ENCODE data around the gene NBPF9. TPM values are rescaled to one million over a fixed set of nuclear protein-coding genes. Genes with fewer than 3 reads are reported as not detected.
A peak's percentile ranks its signal among the peaks of the same experiment; 100 is the strongest.
"Not testable (repeated sequence)": the region's sequence is repeated elsewhere in the genome, so short reads cannot be mapped to it uniquely, and the experiment has no call there.

The NBPF9 gene
- total and polyA plus RNA-seq, 2 donors (not counting 1 experiment from before 2014, with no cell fraction given): 21.0 to 36.7 TPM

DNA sequence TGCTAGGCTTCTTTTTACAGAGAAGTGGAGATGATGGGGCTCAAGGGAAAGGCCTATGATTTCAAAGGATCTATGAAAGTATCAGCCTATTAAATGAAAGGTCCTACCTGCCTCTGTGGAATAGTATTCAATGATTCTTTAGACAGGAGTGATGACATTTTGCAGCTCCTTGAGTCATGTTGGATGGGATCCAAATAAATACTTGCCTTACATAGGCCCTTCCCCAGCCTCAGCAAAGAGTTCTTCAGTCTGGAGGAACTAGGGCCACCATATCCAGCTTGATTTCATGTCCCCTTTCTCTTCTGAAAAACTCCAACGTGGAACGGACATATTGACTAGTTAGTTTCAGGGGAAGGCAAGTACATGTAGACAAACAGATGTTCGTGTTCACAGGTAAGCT lies 87.8 kb downstream of the NBPF9 start:
- H3K27me3 ChIP-seq (replicated peaks in 1 of 4; ENCODE audit: control extremely low read depth in 1 of 4, control insufficient read depth in 3 of 4, insufficient read depth in 4 of 4, low read length in 3 of 4); H3K27ac Mint-ChIP-seq; DNase-seq; H3K36me3 ChIP-seq (replicated peaks in 1 of 2; ENCODE audit: control extremely low read depth in 1 of 2, control insufficient read depth in 1 of 2, extremely low read depth in 1 of 2, insufficient read depth in 2 of 2, low read length in 1 of 2); H3K4me3 Mint-ChIP-seq; POLR2A ChIA-PET; H3K79me2 ChIP-seq (ENCODE audit: control insufficient read depth, insufficient read depth, low read length); ATAC-seq (ENCODE audit: low read depth); H3K4me3 ChIP-seq (ENCODE audit: control extremely low read depth in 1 of 5, extremely low read depth in 1 of 5, insufficient read depth in 1 of 5, low read depth in 2 of 5, low read length in 4 of 5); H4K20me1 ChIP-seq (ENCODE audit: control insufficient read depth, insufficient read depth, low read length, poor library complexity, severe bottlenecking); H3K4me1 Mint-ChIP-seq; H3K9ac ChIP-seq (ENCODE audit: low read length); H3K4me2 ChIP-seq (replicated peaks; ENCODE audit: low read depth, low read length, poor library complexity, severe bottlenecking); H3K27me3 Mint-ChIP-seq; intact Hi-C loops (cut with micrococcal nuclease); H3K4me1 ChIP-seq (ENCODE audit: control insufficient read depth in 2 of 2, insufficient read depth in 2 of 2, low read length in 2 of 2); H3K9me3 Mint-ChIP-seq (ENCODE audit: insufficient read depth); H3K9me3 ChIP-seq (ENCODE audit: control extremely low read depth in 1 of 3, control insufficient read depth in 2 of 3, insufficient read depth in 1 of 3, low read length in 2 of 3); H3K27ac ChIP-seq (ENCODE audit: low read length in 2 of 2); H2AFZ ChIP-seq (ENCODE audit: insufficient read depth, low read depth, low read length, poor library complexity, severe bottlenecking); CTCF ChIA-PET: not testable (repeated sequence)
- WGBS (ENCODE audit: insufficient coverage): no CpG with 5 or more reads among the region's 3 CpGs

- H3K4me2 ChIP-seq (replicated peaks; ENCODE audit: low read depth, low read length, poor library complexity, severe bottlenecking); H3K4me3 Mint-ChIP-seq; H3K9ac ChIP-seq (ENCODE audit: low read length); H3K9me3 ChIP-seq (ENCODE audit: control extremely low read depth in 1 of 3, control insufficient read depth in 2 of 3, insufficient read depth in 1 of 3, low read length in 2 of 3); POLR2A ChIA-PET; H3K27ac ChIP-seq (ENCODE audit: low read length in 2 of 2); H3K27me3 Mint-ChIP-seq; H3K27me3 ChIP-seq (replicated peaks in 1 of 4; ENCODE audit: control extremely low read depth in 1 of 4, control insufficient read depth in 3 of 4, insufficient read depth in 4 of 4, low read length in 3 of 4); H2AFZ ChIP-seq (ENCODE audit: insufficient read depth, low read depth, low read length, poor library complexity, severe bottlenecking); H3K36me3 ChIP-seq (replicated peaks in 1 of 2; ENCODE audit: control extremely low read depth in 1 of 2, control insufficient read depth in 1 of 2, extremely low read depth in 1 of 2, insufficient read depth in 2 of 2, low read length in 1 of 2); H3K4me1 ChIP-seq (ENCODE audit: control insufficient read depth in 2 of 2, insufficient read depth in 2 of 2, low read length in 2 of 2); intact Hi-C loops (cut with micrococcal nuclease); H3K79me2 ChIP-seq (ENCODE audit: control insufficient read depth, insufficient read depth, low read length); H3K4me1 Mint-ChIP-seq; H3K27ac Mint-ChIP-seq; H3K9me3 Mint-ChIP-seq (ENCODE audit: insufficient read depth); H4K20me1 ChIP-seq (ENCODE audit: control insufficient read depth, insufficient read depth, low read length, poor library complexity, severe bottlenecking); DNase-seq; H3K4me3 ChIP-seq (ENCODE audit: control extremely low read depth in 1 of 5, extremely low read depth in 1 of 5, insufficient read depth in 1 of 5, low read depth in 2 of 5, low read length in 4 of 5); CTCF ChIA-PET: not testable (repeated sequence)
- peak; percentile 91 for ATAC-seq (ENCODE audit: low read depth)
- no CpG with 5 or more reads among the region's 4 CpGs for WGBS (ENCODE audit: insufficient coverage)
Observed at GRCh38 chr1:149013513-149013912, 89.8 kb downstream of the NBPF9 start.

GRCh38 chr1:149012599-149012998 lies 90.8 kb downstream of the NBPF9 start:
- H3K4me2 ChIP-seq (replicated peaks; ENCODE audit: low read depth, low read length, poor library complexity, severe bottlenecking); H3K9me3 Mint-ChIP-seq (ENCODE audit: insufficient read depth); H3K4me1 ChIP-seq (ENCODE audit: control insufficient read depth in 2 of 2, insufficient read depth in 2 of 2, low read length in 2 of 2); H3K4me1 Mint-ChIP-seq; CTCF ChIA-PET; H4K20me1 ChIP-seq (ENCODE audit: control insufficient read depth, insufficient read depth, low read length, poor library complexity, severe bottlenecking); H3K79me2 ChIP-seq (ENCODE audit: control insufficient read depth, insufficient read depth, low read length); H2AFZ ChIP-seq (ENCODE audit: insufficient read depth, low read depth, low read length, poor library complexity, severe bottlenecking); H3K27me3 Mint-ChIP-seq; H3K9ac ChIP-seq (ENCODE audit: low read length); H3K36me3 ChIP-seq (replicated peaks in 1 of 2; ENCODE audit: control extremely low read depth in 1 of 2, control insufficient read depth in 1 of 2, extremely low read depth in 1 of 2, insufficient read depth in 2 of 2, low read length in 1 of 2); H3K4me3 Mint-ChIP-seq; POLR2A ChIA-PET; intact Hi-C loops (cut with micrococcal nuclease); H3K27me3 ChIP-seq (replicated peaks in 1 of 4; ENCODE audit: control extremely low read depth in 1 of 4, control insufficient read depth in 3 of 4, insufficient read depth in 4 of 4, low read length in 3 of 4); H3K9me3 ChIP-seq (ENCODE audit: control extremely low read depth in 1 of 3, control insufficient read depth in 2 of 3, insufficient read depth in 1 of 3, low read length in 2 of 3); H3K27ac ChIP-seq (ENCODE audit: low read length in 2 of 2); H3K4me3 ChIP-seq (ENCODE audit: control extremely low read depth in 1 of 5, extremely low read depth in 1 of 5, insufficient read depth in 1 of 5, low read depth in 2 of 5, low read length in 4 of 5): not testable (repeated sequence)
- no CpG with 5 or more reads among the region's 5 CpGs for WGBS (ENCODE audit: insufficient coverage)
- peak; percentile 43 for ATAC-seq (ENCODE audit: low read depth)
- peak; percentile 8 for DNase-seq
- H3K27ac Mint-ChIP-seq: peak overlapping the region; percentile 81

GRCh38 chr1:149009761-149010160 lies 93.6 kb downstream of the NBPF9 start:
- H3K27ac Mint-ChIP-seq; H3K79me2 ChIP-seq (ENCODE audit: control insufficient read depth, insufficient read depth, low read length); H3K27me3 Mint-ChIP-seq; H3K4me3 ChIP-seq (ENCODE audit: control extremely low read depth in 1 of 5, extremely low read depth in 1 of 5, insufficient read depth in 1 of 5, low read depth in 2 of 5, low read length in 4 of 5); H4K20me1 ChIP-seq (ENCODE audit: control insufficient read depth, insufficient read depth, low read length, poor library complexity, severe bottlenecking); H3K27me3 ChIP-seq (replicated peaks in 1 of 4; ENCODE audit: control extremely low read depth in 1 of 4, control insufficient read depth in 3 of 4, insufficient read depth in 4 of 4, low read length in 3 of 4); H3K4me1 ChIP-seq (ENCODE audit: control insufficient read depth in 2 of 2, insufficient read depth in 2 of 2, low read length in 2 of 2); H3K9me3 Mint-ChIP-seq (ENCODE audit: insufficient read depth); H3K36me3 ChIP-seq (replicated peaks in 1 of 2; ENCODE audit: control extremely low read depth in 1 of 2, control insufficient read depth in 1 of 2, extremely low read depth in 1 of 2, insufficient read depth in 2 of 2, low read length in 1 of 2); H3K4me3 Mint-ChIP-seq; CTCF ChIA-PET; DNase-seq; H3K27ac ChIP-seq (ENCODE audit: low read length in 2 of 2); H2AFZ ChIP-seq (ENCODE audit: insufficient read depth, low read depth, low read length, poor library complexity, severe bottlenecking); H3K4me1 Mint-ChIP-seq; H3K4me2 ChIP-seq (replicated peaks; ENCODE audit: low read depth, low read length, poor library complexity, severe bottlenecking); H3K9me3 ChIP-seq (ENCODE audit: control extremely low read depth in 1 of 3, control insufficient read depth in 2 of 3, insufficient read depth in 1 of 3, low read length in 2 of 3); H3K9ac ChIP-seq (ENCODE audit: low read length); ATAC-seq (ENCODE audit: low read depth); intact Hi-C loops (cut with micrococcal nuclease); POLR2A ChIA-PET: not testable (repeated sequence)
- WGBS (ENCODE audit: insufficient coverage): no CpG with 5 or more reads among the region's 3 CpGs

All from B cell (primary cell).